HepG2 (cell line): Measurements from ENCODE around the gene ARHGAP26. TPM values are rescaled to one million over a fixed set of nuclear protein-coding genes. Genes with fewer than 3 reads are reported as not detected.
A peak's percentile ranks its signal among the peaks of the same experiment; 100 is the strongest.

Experiments
- ATAC-seq: fragments of 200-7000 bp; cut with Tn5 transposase; 3 replicates; pipeline ENCODE4 v1.9.1; 2020; ENCODE audit warnings: mild to moderate bottlenecking, moderate library complexity
- BruUV-seq: library from RNA; stranded (reverse); fragments of 400-500 nt; replicated peaks from 2 replicates; lab custom pipeline; 2021; lab: Mats Ljungman, UMichigan
- CTCF ChIA-PET: fragments of 300-600 bp; formaldehyde crosslinking; extraction: SDS; loops from one replicate; lab custom pipeline; 2021; ENCODE audit warnings: low total read pairs, inconsistent platforms, low intra/inter-chr PET ratio; lab: Yijun Ruan, JAX
- POLR2A ChIA-PET: fragments of 350-600 bp; sonication (Branson Sonifier 250); formaldehyde crosslinking; loops from one replicate; lab custom pipeline; 2020; ENCODE audit warnings: antibody characterized with exemption, inconsistent platforms; lab: Yijun Ruan, JAX
- DNase-seq: peaks from one replicate; pipeline ENCODE4 v3.0.0-alpha.2; 2015; ENCODE audit warnings: low spot score
- FAIRE-seq: peaks from 3 replicates; lab custom pipeline; 2011; peaks lifted over from hg19 to GRCh38; lab: Jason Lieb, UNC
- H2AFZ ChIP-seq: one replicate; pipeline ENCODE4 v1.6.1; 2011; ENCODE audit warnings: low read length, inconsistent platforms
- H3K27ac ChIP-seq: fragments of 300-600 bp; 3 replicates; pipeline ENCODE4 v1.8.0; 2011; ENCODE audit warnings: mixed run types, mild to moderate bottlenecking, mixed read lengths, low read length, inconsistent platforms; ENCODE audit not compliant: insufficient read depth; ENCODE audit errors: extremely low read length
- H3K27me3 ChIP-seq, 2 experiments: fragments of 200-600 bp in 1 of 2; 2 replicates in 1 of 2; 3 replicates in 1 of 2; pipeline versions ENCODE4 v1.6.0 to v1.8.0; 2011; ENCODE audit warnings: low read length in 2 of 2, mild to moderate bottlenecking in 2 of 2, moderate library complexity in 2 of 2, inconsistent platforms in 1 of 2; ENCODE audit not compliant: insufficient read depth in 2 of 2, control insufficient read depth in 1 of 2
- H3K36me3 ChIP-seq, 2 experiments: fragments of 200-600 bp in 1 of 2; replicated peaks in 1 of 2; 2 replicates in 1 of 2; 3 replicates in 1 of 2; pipeline versions ENCODE4 v1.5.1 to v1.8.0; 2011; ENCODE audit warnings: low read length in 2 of 2, inconsistent platforms in 1 of 2; ENCODE audit not compliant: insufficient read depth in 2 of 2, control insufficient read depth in 1 of 2
- H3K4me1 ChIP-seq: 2 replicates; pipeline ENCODE4 v1.5.1; 2012; ENCODE audit warnings: low read length, inconsistent platforms; ENCODE audit not compliant: insufficient read depth
- H3K4me2 ChIP-seq: 2 replicates; pipeline ENCODE4 v1.6.0; 2011; ENCODE audit warnings: low read depth, low read length, inconsistent platforms
- H3K4me3 ChIP-seq, 3 experiments: fragments of 200-600 bp in 1 of 3; sonication (generic), shearing (Covaris generic) in 1 of 3; replicated peaks in 1 of 3; 2 replicates each; pipeline ENCODE4 v1.5.1; 2011 to 2016; ENCODE audit warnings: low read length in 3 of 3, inconsistent platforms in 2 of 3, low read depth in 2 of 3, mild to moderate bottlenecking in 2 of 3, control low read depth in 1 of 3, mixed read lengths in 1 of 3; ENCODE audit not compliant: insufficient read depth in 1 of 3
- H3K79me2 ChIP-seq: one replicate; pipeline ENCODE4 v1.6.1; 2011; ENCODE audit warnings: low read length, inconsistent platforms; ENCODE audit not compliant: insufficient read depth
- H3K9ac ChIP-seq: 2 replicates; pipeline ENCODE4 v1.6.0; 2011; ENCODE audit warnings: mild to moderate bottlenecking, low read depth, low read length, inconsistent platforms; ENCODE audit not compliant: insufficient read depth
- H3K9me3 ChIP-seq: 2 replicates; pipeline ENCODE4 v1.5.1; 2012; ENCODE audit warnings: mild to moderate bottlenecking, low read length
- H4K20me1 ChIP-seq: 2 replicates; pipeline ENCODE4 v1.6.0; 2011; ENCODE audit warnings: inconsistent platforms, mild to moderate bottlenecking, low read length, moderate library complexity; ENCODE audit not compliant: insufficient read depth
- GLI4 ChIP-seq: sonication (generic); formaldehyde crosslinking; IDR thresholded peaks from 2 replicates; pipeline ENCODE4 v1.5.1; 2020; ENCODE audit warnings: missing genetic modification reagents, mild to moderate bottlenecking, moderate library complexity, borderline replicate concordance
- HNRNPL ChIP-seq: fragments of 200-400 bp; formaldehyde crosslinking; IDR thresholded peaks from 2 replicates; pipeline ENCODE4 v1.6.1; 2017; ENCODE audit warnings: mild to moderate bottlenecking, low read depth, low read length
- SMARCC2 ChIP-seq: fragments of 450-650 bp; IDR thresholded peaks from 2 replicates; pipeline ENCODE4 v1.6.1; 2017; ENCODE audit warnings: antibody characterized with exemption, mild to moderate bottlenecking
- WIZ ChIP-seq: sonication (generic); formaldehyde crosslinking; IDR thresholded peaks from 2 replicates; pipeline ENCODE4 v1.5.1; 2020; ENCODE audit warnings: mild to moderate bottlenecking, missing genetic modification reagents
- ZFP1 ChIP-seq: IDR thresholded peaks from 2 replicates; pipeline ENCODE4 v1.6.1; 2016
- ZNF703 ChIP-seq: sonication (generic); formaldehyde crosslinking; IDR thresholded peaks from 2 replicates; pipeline ENCODE4 v1.5.1; 2020; ENCODE audit warnings: missing genetic modification reagents, mild to moderate bottlenecking, moderate library complexity, borderline replicate concordance
- WGBS: methylation state at CpG from one replicate; pipeline ENCODE4 v1.1.6; 2017; ENCODE audit warnings: low lambda C conversion rate; 5-methylcytosine and 5-hydroxymethylcytosine counted together
- in situ Hi-C: cut with HindIII; loops from 2 replicates; pipeline ENCODE4 v1.10.0; 2017; ENCODE audit warnings: low pct_unique_long_range_greater_than_20kb; ENCODE audit not compliant: extremely low pct_ligation_motif_present
- intact Hi-C: fragments of 100-400 bp; cut with micrococcal nuclease; formaldehyde crosslinking; loops from one replicate; pipeline ENCODE4 v1.10.0; 2022; ENCODE audit not compliant: unreplicated experiment
- polyA plus RNA-seq, 8 experiments: library from polyadenylated mRNA; depleted of rRNA in 3 of 8; stranded (reverse) in 7 of 8; unstranded in 1 of 8; fragments of >200 nt; fragmentation: Illumina TruSeq in 4 of 8; extraction: Trizol in 4 of 8; gene quantifications; 2 replicates each; pipeline versions ENCODE4 v1.2.1 to v1.2.3, GENCODE V29; 2011 to 2016; ENCODE audit warnings: low read depth in 4 of 8, missing spikeins in 1 of 8, mixed read lengths in 1 of 8; ENCODE audit not compliant: insufficient read depth in 1 of 8
- total RNA-seq, 5 experiments: library from RNA; depleted of rRNA; stranded (reverse); fragments of >200 nt; fragmentation: Illumina TruSeq; extraction: Trizol; gene quantifications; 2 replicates each; pipeline ENCODE4 v1.2.3, GENCODE V29; 2016; ENCODE audit warnings: low read depth in 1 of 5
- TF ChIP-seq, protein P1 (sequence below): IDR thresholded peaks from 2 replicates; pipeline ENCODE4 v1.6.1; 2018; ENCODE audit warnings: missing genetic modification reagents, mild to moderate bottlenecking, missing compliant biosample characterization

Gene ARHGAP26
- total and polyA plus RNA-seq, 2 of the 13 experiments (the other 11 are each of a cell fraction or from before 2014, with no cell fraction given), result 9.6 to 18.2 TPM

DNA sequence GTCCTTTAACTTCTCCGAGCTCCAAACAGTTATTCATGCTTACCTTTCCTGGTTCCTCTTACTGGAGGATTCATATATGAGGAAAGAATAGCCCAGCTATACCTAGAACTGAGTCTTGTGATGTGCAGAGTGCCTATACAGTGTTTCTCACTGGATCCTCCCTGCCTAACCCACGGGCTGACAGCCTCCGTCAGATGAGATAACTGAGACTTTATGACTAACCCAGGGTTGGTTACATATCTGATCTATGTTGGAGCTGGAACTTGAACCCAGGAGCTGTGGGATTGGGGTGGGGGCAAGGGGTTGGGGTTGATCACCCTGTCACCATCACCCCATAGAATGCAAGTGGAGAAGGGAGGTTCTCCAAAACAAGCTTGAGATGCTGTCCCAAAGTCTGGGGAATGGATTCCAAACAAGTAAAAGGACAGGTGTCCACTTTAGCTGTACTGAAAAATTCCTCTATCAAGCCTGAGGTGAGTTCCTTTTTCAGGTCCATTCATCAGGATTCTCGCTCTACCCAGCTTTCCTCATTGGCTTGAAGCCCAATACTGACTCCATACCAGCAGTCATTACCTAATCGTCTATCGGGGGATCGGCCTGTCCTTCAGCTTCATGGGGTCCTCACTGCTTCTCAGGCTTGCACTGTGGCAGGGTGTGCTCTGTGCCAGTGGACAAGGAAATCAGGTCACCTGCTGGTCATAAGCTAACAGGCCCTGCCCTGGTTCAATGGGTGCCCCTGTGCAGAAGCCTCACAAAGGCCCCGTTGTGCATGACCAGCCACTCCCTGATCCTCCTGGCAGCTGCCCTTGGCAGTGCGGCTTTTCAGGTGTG is 100.6 kb downstream of the ARHGAP26 start:
- TF ChIP-seq, protein P1, sequence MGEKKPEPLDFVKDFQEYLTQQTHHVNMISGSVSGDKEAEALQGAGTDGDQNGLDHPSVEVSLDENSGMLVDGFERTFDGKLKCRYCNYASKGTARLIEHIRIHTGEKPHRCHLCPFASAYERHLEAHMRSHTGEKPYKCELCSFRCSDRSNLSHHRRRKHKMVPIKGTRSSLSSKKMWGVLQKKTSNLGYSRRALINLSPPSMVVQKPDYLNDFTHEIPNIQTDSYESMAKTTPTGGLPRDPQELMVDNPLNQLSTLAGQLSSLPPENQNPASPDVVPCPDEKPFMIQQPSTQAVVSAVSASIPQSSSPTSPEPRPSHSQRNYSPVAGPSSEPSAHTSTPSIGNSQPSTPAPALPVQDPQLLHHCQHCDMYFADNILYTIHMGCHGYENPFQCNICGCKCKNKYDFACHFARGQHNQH, result no peak
- no peak for TF ChIP-seq ZFP1 (CRISPR knock-in tag)
- peak; percentile 77; the same call in 1 of the 2 replicates for TF ChIP-seq HNRNPL
- TF ChIP-seq GLI4 (CRISPR knock-in tag), result no peak
- TF ChIP-seq SMARCC2, result no peak
- TF ChIP-seq ZNF703, result no peak
- no peak for TF ChIP-seq WIZ (CRISPR knock-in tag)
- DNase-seq, result no peak
- WGBS, result 92% methylated on average over 5 of the region's 9 CpGs
- H3K36me3 ChIP-seq, result no peaks in the 10 kb centered on the region
- no peaks in the 10 kb centered on the region for H3K27me3 ChIP-seq
- in situ Hi-C loops, result loop anchor here (5.0 kb wide), 1 partner anchor 98 kb away; the partner anchor contains the start of gene ARHGAP26
- H4K20me1 ChIP-seq, result no peaks in the 10 kb centered on the region
- 0 out of 3 replicates have a peak, but pooled peaks have one; percentile 21 for ATAC-seq
- no peak overlapping the region for H3K9ac ChIP-seq
- BruUV-seq, result no TSS peak
- H3K4me2 ChIP-seq, result no peak overlapping the region
- peaks cover 23% of the 10 kb centered on the region for H3K79me2 ChIP-seq
- intact Hi-C loops, result no loop called here
- CTCF ChIA-PET, result interaction anchor here (1.1 kb wide), 1 partner anchor 158 kb away, joined by 3 read pairs; no protein-coding TSS in a partner anchor
- FAIRE-seq, result no peak
- H2AFZ ChIP-seq, result no peak overlapping the region
- peaks cover 75% of the 10 kb centered on the region for H3K4me1 ChIP-seq
- H3K9me3 ChIP-seq, result no peaks in the 10 kb centered on the region
- no peak overlapping the region for H3K27ac ChIP-seq
- no peak overlapping the region for H3K4me3 ChIP-seq
- POLR2A ChIA-PET, result interaction anchor here (0.6 kb wide), 1 partner anchor 9 kb away, joined by 3 read pairs; no protein-coding TSS in a partner anchor
